Lung microvascular endothelial cell (primary cell): Measurements from ENCODE around the gene NPHS1. TPM values are rescaled to one million over a fixed set of nuclear protein-coding genes. Genes with fewer than 3 reads are reported as not detected.
"Not testable (repeated sequence)": the region's sequence is repeated elsewhere in the genome, so short reads cannot be mapped to it uniquely, and the experiment has no call there.

Source experiments
- DNase-seq, 2 donors: peaks; one replicate each; pipeline versions ENCODE4 v3.0.0 to v3.0.0-alpha.2; 2010; ENCODE audit warnings: low read depth in 2 of 2
- total RNA-seq: library from RNA; depleted of rRNA; stranded (reverse); fragments of >200 nt; gene quantifications from 2 replicates; pipeline ENCODE4 v1.2.1, GENCODE V29; 2014

NPHS1 gene
- total RNA-seq, 1 donor from 2014 or later, result not detected

DNA sequence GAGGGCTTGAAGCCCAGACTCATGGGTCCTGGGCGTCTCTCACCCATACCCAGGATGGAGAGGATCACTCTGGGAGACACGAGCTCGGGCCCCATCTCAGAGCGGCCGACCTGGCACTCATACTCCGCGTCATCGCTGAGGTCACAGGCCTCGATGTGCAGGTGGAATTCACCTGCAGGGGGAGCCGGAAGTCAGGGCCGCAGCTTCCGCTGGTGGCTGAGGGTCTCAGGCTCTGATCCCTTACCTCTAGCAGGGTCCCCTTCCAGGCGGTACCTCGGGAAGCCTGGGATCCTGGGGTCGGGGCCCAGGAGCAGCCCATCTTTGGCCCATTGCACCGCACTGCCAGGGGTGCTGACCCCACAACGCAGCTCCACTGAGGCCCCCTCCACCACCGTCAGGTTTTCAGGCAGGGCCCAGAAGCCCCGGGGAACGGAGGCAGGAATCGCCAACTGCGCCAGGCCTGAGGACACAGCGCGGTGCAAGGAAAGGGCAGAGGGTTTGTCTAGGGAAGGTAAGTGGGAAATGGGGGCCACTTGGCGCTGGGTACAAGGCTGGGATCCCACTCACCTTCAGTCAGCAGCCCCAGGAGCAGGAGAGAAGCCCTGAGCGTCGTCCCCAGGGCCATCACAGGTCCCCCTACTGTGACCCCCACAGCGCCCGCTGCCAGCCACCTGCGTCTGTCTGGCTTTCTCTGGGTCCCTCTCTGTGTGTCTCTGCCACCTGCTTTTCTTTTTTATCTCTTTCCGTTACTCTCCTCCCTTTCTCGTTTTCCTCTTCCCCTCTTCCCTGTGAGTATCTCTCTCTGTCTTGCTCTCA is 883 bp downstream of the NPHS1 start:
- DNase-seq, result no peak

DNA sequence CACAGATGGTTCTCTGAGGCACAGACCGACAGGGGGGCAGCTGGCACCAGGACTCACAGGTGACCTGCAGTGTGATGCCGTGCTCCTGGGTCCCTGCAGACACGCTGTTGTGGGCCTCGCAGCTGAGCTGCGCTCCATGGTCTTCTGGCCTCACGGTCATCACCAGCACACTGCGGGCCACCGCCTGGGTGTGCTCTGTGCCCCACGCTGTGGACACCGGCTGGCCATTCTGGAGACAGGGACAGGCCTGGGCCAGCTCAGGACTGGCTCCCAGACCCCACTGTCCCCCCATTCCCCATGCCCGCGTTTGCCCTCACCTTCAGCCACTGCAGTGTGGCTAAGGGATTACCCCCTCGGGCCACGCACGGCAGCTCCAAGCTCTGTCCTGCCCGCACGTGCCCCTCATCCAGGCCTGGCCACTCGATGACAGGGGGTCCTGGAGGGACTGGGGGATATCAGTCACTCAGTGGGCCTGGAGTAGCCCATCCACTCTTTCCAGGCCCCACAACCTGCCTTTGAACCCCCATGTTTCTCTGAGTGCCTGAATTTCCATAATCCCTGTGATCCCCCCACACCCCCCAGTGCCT is 3.3 kb downstream of the NPHS1 start:
- no peak for DNase-seq

DNA sequence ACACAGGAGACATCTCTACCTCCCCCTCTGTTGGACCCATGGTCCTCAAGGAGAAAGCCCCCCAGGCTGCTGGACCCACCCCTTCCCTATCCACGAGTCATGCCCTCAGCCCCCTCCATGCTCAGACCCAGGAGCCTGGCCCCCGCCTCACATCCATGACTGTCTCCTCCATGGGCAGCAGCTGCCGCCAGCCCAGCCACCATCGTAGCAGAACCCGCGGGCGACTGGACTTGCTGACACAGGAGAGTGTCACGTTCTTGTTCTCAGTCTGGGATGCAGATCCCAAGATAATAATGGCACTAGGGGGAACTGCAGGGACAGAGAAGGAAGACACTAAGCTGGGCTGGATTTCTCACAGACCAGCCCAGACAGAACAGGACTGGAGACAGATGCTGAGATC is 3.8 kb downstream of the NPHS1 start:
- DNase-seq, result no peak

DNA sequence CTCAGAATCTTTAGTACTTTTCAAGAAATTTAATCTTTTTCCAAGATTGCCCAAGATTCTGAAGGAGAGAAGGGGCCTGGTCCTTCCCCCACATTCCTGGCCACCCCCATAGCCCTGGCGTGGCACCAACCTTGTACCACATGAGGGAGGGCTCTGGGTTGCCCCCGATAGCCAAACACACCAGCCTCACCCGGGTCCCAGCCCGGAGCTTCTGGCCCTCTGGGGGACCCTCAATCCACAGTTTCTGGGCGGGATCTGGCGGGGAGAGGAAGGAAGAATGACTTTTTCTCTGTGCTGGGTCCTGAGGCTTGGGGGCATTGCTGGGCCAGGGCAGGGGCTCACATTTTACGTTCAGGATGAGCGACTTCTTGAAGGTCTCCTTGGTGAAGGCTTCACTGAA is 4.4 kb downstream of the NPHS1 start:
- DNase-seq, result no peak

DNA sequence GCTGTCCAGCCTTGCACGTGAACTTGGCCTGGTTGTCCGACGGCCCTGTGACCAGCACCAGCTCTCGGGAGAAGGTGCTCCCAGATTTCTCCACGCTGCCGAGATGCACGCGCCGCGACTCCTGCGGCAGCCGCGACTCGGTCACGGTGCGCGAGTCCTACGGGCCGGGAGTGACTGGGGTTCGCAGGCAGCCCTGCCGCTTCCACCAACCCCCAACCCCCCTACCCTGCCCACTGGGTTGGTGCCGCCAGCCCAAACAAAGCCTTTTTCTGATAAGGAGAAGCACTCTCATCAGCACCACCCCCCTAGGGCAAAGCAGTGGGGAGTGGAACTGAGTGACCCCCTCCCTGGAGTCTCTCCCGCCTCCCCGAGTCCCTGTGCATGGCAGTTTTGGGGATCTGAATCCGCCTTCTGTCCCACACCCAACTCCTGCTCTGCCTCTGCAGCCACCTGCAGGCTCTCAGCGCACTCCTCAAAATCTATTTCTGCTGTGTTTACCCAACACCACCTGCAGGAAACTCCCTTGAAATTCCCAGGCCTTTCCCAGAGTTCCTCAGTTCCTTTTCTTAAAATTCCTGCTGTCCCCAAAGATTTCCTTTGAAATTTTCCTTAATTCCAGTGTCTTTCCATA is 6.2 kb downstream of the NPHS1 start:
- no peak for DNase-seq

DNA sequence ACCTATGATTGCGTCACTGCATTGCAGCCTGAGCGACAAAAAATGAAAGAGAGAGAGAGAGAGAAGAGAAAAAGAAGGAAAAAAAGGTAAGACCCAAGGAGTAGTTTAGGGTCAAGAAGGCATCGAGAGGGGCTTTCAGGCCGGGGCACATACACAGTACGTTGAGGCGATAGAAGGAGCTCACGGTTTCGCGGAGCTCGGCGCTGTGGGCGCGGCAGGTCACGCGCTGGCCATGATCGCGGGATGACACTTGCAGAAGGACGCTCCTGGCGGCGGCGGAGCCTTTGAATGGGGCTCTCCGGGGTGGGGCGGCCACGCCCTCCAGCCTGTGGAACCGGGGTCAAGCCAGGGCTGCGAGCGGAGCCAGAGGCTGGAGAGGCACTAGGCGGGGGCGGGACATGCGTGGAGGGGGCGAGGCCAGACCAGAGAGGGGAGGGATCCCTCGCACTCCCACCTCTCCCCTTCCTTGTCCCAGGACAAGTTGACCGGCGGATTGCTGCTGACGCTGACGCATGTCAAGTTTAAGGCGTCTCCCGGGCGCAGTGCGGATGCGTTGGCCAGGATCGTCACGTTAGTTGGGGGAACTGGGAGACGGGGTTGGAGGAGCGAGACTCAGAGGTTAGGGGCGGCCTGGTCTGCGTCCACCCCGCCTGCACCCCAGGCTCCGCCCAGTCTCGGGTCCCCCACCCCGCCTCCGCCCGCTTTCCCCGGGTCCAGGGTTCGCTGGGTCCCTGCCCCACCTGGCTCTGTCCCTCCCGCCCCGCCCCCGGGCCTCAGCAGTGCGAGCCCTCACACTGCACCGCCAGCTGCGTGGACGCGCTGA is 6.9 kb downstream of the NPHS1 start:
- no peak for DNase-seq

DNA sequence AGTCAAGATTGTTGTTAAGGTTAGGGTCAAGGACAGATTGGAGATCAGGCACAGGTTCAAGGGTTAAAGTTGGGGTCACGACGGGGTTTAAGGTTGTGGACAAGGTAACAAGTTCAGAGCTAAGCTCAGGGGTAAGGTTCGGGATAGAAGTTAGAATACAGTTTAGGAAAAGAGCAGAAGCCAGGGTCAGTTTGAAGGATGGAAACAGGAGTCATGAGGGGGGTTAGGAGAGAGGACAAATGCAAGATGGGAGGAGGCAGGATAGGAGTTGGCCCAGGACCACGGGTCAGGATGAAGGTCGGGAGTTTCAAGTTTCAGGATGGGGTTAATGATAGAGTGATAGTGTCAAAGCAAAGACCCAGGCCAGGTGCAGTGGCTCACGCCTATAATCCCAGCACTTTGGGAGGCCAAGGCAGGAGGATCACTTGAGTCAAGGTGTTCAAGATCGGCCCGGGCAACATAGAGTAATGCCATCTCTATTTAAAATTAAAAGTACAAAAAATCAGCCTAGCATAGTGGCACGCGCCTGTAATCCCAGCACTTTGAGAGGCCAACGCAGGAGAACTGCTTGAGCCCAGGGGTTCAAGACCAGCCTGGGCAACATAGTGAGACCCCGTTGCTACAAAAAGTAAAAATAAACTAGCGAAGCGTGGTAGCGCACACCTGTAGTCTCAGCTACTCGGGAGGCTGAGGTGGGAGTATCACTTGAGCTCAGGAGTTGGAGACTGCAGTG is 7.7 kb downstream of the NPHS1 start:
- DNase-seq, result no peak

DNA sequence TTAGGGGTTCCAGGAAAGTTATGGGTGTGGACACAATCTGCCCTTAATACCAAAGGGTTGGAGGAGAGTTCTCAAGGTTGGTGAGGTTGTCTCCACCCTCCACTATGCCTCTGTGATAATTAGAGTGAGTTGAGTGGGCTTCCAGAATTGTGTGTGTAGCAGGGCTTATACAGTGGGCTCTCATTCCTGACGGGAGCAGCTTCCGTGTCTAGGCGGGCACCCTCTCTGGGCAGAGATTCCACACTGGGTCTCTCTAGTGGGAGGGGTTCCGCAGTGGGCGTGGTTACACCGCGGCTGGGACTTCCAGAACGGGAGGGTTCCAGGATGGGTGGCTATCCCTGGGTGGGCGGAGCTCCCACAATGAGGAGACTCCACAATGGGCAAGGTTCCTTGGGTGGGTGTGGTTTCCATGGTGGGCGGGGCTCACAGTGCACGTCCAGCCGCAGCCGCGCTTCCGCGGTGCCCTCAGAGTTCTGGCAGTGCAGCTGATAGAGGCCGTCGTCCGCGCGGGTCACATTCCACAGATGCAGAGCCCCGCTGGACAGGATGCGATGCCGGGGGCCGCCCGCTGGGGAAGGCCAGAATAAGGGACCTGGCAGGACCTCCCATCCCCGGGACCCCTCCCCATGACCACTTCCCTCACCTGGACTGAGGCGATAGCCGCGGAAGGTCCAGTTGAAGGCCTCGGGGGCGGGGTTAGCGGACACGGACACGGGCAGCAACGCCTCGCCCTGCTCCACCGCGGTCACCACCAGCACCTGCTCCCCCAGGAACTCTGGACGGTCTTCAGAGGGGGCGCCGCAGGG is 8.4 kb downstream of the NPHS1 start:
- DNase-seq, result no peak

DNA sequence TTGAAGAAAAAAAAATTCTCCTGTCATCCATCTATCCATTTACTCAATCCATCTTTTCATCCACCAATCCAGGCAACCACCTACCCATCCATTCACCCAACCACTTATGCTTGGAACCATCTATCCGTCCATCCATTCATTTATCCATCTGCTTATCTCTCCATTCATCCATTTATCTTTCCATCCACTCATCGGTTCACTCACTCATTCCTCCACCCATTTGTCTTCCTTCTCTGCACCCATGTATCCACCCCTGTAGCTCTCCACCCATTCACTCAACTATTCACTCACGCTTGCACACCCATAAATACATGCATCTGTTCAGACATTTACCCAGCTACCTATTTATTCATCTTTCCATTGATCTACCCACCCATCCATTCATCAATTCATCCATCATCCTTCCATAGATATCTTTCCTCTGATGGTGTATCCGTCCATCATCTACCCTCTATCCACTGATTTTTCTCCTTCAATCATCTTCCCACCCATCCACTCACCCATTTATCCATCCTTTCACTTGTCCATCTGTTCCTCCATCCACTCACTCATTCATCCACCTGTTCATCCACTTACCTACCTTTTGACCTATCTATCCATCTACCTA is 9.5 kb downstream of the NPHS1 start:
- no peak for DNase-seq

DNA sequence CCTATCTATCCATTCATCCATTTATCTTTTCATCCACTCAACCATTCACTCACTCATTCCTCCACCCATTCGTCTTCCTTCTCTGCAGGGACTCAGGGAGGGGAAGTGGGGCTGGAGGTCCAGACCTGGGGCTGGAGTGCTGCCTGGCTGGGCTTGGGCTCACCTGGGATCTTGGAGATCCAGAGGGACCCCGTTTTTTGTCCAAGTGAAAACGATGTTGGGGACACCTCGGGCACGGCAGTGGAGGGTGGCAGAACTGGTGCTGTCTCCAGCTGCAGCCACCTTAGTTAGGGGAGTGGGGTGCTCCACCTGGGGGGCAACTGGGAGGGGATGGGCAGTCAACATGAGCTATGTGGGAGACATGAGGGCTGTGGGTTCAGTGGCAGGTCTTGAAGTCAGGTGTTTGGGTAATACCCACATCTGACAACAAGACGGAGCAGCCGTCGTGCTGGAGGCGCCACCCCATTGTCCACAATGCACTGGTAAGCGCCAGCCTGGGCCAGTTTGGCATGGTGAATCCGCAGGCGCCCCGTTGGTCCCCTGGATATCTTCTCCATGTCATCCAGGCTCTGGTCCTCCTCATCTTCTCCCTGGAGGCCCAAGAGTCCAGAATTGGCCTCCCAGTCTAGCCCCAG is 10.2 kb downstream of the NPHS1 start:
- no peak for DNase-seq

DNA sequence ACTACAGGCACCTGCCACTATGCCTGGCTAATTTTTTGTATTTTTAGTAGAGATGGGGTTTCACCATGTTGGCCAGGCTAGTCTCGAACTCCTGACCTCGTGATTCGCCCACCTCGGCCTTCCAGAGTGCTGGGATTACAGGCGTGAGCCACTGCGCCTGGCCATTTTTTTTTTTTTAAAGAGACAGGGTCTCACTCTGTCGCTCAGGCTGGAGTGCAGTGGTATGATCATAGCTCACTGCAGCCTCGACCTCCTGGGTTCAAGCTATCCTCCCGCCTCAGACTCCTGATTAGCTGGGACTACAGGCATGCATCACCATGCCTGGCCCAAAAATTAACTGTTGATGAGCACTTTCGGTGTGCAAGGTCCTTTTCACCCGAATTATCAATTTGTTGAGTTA is 16.2 kb downstream of the NPHS1 start:
- DNase-seq, result not testable (repeated sequence)

DNA sequence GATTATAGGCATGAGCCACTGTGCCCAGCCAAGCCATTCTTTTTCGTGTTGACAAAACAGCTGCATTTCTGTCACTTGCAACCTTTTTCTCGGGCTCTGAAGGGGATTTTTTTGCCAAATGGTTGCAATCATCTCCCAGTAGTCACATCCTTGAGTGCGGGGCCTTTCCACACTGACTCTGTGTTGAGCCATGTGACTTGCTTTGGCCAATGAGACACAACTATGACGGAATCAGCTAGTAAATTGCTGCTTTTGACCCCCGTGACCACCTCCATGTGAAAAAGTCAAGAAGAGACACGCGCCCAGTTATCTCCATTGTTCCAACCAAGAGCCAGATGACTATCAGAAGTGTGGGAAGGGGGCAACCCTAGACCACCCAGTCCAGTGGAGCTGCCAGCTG is 18.3 kb downstream of the NPHS1 start:
- DNase-seq, result no peak

DNA sequence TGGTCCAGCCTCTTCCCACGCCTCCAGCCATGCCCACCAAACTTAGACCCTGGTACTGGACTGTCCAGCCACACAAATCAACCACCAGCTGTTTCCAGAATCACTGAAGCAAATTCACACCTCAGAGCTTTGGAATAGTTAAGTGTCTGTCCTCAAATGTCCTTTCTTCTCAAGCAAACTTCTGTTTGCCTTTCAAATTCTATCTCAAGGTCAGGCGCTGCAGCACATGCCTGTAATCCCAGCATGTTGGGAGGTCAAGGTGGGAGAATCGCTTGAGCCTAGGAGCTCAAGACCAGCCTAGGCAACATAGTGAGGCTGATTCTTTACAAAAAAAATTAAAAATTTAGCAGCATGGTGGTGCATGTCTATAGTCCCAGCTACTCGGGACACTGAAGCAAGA is 20.2 kb downstream of the NPHS1 start:
- DNase-seq, result no peak

DNA sequence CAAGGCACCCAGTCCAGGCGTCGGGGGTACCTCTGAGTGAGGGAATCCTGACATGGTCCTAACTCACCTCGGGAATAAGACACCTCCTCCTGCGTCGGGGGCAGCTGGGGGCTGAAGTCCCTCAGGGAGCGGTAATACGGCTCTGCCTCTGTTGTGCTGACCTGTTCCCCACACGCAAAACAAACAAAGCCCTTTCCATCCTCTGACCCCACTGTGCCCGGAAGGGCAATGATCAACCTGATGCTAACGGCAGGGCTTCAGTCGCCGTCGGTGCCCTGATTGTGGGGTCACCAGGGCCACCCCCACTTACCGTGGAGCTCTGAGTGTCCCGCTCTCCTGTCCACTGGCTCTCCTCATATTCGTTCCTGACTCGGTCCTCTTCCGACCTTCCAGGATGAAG is 21.3 kb downstream of the NPHS1 start:
- no peak for DNase-seq

DNA sequence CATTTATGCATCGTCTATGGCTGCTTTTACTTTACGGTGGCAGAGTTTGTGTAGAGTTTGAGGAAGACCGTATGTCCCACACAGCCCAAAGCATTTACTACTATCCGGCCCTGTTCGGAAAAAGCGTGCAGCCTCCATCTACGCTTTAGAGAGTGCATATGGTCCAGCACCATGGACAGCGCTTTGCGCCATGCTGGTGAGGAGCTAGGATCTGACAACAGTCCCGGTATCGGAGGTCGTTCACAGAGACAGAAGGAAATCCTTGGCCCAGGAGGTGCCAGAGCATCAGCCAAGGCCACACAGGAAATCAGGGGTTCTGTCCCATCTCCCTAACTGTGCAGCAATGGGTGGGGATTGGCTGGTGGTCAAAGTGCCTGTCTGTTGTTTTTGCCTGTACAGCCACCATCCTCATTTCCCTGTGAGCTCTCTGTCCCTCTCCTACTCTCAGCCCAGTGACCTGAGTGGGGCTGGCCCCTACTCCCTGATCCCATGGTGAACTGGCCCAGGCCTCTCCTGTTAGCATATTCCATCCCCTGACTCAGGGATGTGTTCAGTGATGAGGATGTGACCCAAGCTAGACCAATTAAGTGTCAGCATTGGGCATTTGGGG is 23.5 kb downstream of the NPHS1 start:
- peak; percentile 70 to 81 for DNase-seq

DNA sequence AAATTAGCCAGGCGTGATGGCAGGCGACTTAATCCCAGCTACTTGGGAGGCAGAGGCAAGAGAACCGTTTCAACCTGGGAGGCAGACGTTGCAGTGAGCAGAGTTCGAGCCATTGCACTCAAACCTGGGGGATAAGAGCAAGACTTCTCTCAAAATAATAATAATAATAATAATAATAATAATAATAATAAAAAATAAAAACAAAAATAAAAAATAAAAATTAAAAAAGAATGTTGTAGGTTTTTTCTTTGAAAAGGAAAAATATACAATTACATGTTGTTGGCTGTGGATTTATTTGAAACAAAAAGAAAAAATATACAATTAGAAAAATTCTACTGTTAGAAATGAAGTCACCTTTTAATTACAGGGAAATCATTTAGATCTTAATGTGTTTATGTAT is 28.2 kb downstream of the NPHS1 start:
- DNase-seq, result no peak

DNA sequence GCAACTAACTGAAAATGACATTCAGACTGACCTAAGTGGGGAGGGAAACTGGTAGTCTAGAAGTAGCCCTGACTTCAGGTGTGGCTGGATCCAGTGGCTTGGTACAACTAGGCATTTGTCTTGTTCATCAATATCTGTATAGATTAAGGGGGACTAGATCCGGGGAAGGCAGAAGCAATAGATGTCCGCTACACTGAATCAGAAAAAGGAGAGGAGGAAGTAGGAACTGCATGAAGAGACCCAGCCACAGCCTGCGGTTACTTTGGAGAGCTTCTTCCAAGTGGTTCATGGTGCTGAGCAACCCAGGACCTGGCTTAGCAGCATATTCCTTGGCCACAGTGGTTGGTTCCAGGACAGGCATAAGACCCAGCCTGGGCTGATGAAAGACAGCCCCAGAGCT is 29.7 kb downstream of the NPHS1 start:
- no peak for DNase-seq

DNA sequence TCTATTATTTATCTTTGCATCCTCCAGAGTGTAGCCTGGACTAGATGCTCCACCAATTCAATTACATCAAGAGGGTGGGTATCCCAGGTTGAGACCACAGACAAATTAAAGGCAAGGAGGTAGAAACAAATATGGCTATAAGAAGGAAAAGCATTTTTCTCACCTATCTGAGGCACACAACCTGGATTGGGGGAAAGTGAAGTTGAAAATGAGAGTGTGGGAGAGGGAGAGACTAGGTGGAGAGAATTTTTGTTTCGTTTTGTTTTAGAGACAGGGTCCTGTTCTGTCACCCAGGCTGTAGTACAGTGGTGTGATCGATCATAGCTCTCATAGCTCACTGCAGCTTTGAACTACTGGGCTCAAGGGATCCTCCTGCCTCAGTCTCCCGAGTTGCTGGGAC is 33.9 kb downstream of the NPHS1 start:
- no peak for DNase-seq

DNA sequence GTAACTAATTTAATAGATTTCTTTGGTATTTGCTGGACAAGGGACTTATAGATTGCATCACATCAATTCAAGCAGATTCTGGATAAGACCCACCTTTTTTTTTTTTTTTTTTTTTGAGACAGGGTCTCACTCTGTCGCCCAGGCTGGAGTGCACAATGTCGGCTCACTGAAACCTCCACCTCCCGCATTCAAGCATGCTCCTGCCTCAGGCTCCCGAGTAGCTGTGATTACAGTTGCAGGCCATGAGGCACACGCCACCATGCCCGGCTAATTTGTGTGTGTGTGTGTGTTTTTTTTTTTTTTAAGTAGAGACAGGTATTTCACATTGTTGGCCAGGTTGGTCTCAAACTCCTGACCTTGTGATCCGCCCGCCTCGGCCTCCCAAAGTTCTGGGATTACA is 35.5 kb downstream of the NPHS1 start:
- DNase-seq, result no peak
